Measurements from ENCODE around the gene PAXIP1. TPM values are rescaled to one million over a fixed set of nuclear protein-coding genes. Genes with fewer than 3 reads are reported as not detected.
"Not testable (repeated sequence)": the region's sequence is repeated elsewhere in the genome, so short reads cannot be mapped to it uniquely, and the experiment has no call there.

Gene PAXIP1
- total RNA-seq, 1 donor from 2014 or later, result 6.3 TPM

DNA sequence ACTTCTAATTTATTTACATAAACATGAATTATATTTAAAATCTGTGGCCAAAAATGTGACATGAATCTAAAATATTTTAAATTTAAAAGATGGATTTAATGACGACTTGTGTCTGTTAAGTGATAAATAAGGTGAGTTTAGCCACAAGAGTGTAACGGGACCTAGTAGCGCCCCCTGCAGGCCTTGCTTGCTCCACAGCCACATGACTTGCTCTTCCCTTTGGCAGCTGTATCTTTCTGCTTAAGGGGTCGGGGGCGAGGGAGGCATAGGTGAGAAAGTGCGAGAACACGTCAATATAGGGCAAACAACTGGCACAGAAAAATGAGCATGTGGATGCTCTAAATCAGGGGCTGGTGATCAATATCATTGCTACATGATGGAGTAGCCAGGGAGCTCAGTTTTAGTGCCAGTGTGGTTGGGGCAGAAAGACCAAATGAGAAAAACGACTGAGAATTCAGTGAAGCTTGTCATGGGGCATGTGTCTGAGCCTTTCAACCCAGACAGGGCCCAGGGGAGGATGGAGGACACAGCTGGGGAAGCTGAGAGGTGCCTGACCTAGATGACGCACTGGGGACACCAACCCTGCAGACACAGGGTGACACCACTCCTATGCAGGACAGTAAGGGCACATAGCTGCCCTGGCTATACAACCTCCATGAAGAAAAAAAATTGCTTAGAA is 49.8 kb downstream of the PAXIP1 start:
- DNase-seq (ENCODE audit: missing footprints) (no peak), ATAC-seq (no peak)
- intact Hi-C loops (cut with DNase I), result no loop called here

DNA sequence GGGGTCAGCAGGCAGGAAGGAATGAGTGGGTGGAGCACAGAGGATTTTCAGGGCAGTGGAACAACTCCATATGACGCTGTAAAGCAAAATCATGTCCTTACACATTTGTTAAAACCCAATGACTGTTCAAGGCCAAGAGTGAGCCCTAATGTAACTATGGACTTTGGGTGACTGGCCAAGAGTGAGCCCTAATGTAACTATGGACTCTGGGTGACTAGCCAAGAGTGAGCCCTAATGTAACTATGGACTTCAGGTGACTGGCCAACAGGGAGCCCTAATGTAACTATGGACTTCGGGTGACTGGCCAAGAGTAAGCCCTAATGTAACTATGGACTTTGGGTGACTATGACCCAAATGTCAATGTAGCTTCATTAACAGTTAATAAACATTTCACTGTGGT is 52.0 kb downstream of the PAXIP1 start:
- ATAC-seq (no peak), DNase-seq (ENCODE audit: missing footprints) (no peak)
- intact Hi-C loops (cut with DNase I), result no loop called here

DNA sequence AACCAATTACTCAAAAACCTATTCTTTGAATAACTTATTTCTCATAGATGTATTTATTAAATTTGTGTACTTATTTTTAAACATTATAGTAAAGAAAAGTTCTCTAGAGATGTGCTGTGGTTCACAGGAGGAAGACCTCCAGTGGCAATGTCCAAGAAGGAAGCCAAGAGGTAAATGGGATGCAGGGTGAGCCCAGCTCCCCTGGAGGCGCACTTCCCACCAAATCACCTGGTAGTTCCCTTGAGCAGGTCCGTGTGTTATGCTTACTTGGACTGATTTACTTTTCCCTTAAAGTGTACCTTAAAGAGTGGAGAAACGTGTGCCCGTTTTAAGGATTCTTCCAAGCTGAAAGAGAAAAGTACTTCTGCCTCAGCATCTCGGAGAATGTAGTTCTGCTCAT is 55.3 kb downstream of the PAXIP1 start:
- intact Hi-C loops (cut with DNase I), result no loop called here
- DNase-seq (ENCODE audit: missing footprints) (no peak), ATAC-seq (no peak)

DNA sequence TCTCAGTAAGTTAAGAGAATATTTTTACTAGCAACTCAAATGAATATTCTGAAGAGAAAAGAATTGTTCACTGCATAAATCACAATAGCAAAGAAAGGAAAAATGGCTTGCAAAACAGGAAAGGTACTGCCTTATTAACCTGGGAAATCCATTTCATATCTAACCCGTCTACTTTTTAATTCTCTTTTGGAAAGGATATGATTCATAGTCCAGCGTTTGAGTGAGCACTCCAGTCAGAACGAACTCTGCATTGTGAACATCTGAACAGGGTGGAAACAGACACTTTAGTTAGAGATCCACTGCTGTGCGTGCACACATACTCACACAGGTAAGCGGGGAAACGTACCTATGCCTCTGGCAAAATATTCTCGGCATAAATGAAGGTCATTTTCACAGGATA is 56.8 kb downstream of the PAXIP1 start:
- intact Hi-C loops (cut with DNase I), result no loop called here
- no peak for DNase-seq (ENCODE audit: missing footprints)
- no peak for ATAC-seq

DNA sequence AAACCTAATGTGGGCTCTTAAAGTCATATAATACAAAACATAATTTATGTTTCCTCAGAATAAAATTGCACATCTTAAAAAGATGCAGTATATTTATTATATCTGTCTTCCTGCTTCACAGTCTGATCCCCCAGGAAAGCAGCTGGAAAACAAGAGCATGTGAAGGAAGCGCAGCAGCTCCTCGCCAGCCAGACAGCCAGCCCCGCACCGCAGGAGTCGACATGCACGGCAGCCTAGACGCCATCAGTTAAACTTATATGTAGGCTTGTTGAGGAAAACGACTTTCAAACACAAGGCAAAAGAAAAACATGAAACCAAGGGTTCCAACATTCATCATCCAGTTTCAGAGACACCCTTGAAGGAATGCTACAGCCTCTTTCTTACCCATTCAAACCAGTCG is 59.0 kb downstream of the PAXIP1 start:
- no peak for ATAC-seq
- DNase-seq (ENCODE audit: missing footprints), result no peak
- intact Hi-C loops (cut with DNase I), result no loop called here

DNA sequence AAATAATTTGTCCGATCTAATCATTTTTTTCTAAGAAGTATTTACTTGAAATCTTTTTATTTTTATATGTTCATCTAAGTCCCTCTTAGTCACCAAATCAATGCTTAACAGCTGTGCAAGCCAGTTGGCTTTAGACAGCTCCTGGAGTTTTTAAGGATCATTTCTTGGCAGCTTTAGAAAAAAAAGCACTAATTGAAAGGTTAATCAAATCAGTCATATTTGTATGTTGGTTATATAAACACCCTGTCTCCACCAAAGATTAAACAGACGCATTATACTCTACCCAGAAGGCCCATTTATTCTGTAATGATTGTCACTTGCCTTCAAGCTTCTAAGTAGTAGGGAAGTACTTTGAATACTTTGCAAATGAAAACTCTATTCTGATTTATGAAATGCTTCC is 60.2 kb downstream of the PAXIP1 start:
- ATAC-seq, result no peak
- DNase-seq (ENCODE audit: missing footprints), result no peak
- intact Hi-C loops (cut with DNase I), result no loop called here

DNA sequence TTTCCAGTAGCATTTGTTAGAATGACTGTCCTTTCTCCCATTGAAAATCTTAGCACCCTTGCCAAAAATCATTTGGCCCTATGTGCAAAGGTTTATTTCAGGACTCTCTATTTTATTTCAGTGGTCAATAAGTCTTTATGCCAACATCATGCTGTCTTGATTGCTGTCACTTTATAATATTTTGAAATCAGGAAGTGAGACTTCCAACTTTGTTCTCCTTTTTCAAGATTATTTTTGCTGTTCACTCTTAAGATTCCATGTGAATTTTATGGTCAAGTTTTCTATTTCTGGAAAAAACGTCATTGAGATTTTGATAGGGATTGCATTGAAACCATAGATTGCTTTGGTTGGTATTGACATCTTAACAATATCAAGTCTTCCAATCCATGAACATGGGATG is 65.1 kb downstream of the PAXIP1 start:
- ATAC-seq (no peak), DNase-seq (ENCODE audit: missing footprints) (no peak)
- intact Hi-C loops (cut with DNase I), result no loop called here

DNA sequence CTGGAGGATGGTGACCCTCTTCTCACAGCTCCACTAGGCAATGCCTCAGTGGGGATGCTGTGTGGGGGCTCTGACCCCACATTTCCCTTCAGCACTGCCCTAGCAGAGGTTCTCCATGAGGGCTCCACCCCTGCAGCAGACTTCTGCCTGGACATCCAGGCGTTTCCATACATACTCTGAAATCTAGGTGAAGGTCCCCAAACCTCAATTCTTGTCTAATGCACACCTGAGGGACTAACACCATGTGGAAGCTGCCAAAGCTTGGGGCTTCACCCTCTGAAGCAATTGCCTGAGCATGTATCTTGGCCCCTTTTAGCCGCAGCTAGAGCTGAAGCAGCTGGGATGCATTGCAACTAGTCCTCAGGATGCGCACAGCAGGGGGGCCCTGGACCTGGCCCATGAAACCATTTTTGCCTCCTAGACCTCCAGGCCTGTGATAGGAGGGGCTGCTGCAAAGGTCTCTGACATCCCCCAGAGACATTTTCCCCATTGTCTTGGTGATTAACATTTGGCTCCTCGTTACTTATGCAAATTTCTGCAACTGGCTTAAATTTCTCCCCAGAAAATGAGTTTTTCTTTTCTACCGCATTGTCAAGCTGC is 68.5 kb downstream of the PAXIP1 start:
- ATAC-seq; DNase-seq (ENCODE audit: missing footprints); intact Hi-C loops (cut with DNase I): not testable (repeated sequence)

DNA sequence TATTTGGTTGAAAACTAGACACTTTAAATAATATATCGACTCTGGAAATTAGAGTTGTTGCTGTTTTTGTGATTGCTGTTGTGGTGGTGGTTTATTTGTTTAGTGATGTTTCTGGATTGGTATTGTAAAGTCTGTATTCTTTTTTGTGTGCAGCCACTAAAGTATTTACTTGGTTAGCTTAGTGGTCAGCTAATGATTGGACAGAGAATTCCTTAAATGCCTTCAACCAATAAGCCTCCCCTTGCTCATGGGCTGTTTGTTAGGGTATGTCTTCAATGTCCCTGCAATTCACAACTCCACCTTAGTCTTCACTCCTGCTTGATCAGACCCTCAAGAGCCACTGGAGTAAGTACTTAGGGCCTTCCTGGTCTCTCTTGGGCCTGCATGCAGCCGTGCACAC is 71.0 kb downstream of the PAXIP1 start:
- ATAC-seq (no peak), DNase-seq (ENCODE audit: missing footprints) (no peak)
- intact Hi-C loops (cut with DNase I), result no loop called here

DNA sequence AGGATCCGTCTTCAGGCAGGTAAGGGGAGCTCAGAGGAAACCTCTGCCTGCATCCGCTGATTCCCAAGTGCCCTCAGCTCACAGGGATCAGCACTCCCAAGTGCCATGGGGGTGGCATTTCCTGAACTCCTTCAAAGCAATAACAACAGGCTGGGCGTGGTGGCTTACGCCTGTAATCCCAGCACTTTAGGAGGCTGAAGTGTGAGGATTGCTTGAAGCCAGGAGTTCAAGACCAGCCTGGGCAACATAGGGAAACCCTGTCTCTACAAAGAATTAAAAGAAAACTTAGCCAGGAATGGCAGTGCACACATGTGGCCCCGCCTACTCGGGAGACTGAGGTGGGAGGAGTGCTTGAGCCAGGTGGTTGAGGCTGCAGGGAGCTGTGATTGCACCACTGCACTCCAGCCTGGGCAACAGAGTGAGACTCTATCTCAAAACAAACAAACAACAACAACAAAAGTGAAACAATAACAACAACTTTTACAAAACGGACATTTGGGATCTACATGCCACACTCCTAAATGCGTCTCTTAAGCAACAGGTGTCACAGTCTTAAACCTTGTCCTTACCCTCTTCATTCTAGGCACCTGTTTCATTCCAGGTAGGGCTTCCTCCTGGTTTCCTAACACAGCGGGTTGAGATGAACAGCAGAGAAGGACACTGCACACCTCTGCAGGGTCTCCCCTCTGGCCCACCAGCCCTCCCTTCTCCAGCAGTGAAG is 73.8 kb downstream of the PAXIP1 start:
- ATAC-seq, result no peak

DNA sequence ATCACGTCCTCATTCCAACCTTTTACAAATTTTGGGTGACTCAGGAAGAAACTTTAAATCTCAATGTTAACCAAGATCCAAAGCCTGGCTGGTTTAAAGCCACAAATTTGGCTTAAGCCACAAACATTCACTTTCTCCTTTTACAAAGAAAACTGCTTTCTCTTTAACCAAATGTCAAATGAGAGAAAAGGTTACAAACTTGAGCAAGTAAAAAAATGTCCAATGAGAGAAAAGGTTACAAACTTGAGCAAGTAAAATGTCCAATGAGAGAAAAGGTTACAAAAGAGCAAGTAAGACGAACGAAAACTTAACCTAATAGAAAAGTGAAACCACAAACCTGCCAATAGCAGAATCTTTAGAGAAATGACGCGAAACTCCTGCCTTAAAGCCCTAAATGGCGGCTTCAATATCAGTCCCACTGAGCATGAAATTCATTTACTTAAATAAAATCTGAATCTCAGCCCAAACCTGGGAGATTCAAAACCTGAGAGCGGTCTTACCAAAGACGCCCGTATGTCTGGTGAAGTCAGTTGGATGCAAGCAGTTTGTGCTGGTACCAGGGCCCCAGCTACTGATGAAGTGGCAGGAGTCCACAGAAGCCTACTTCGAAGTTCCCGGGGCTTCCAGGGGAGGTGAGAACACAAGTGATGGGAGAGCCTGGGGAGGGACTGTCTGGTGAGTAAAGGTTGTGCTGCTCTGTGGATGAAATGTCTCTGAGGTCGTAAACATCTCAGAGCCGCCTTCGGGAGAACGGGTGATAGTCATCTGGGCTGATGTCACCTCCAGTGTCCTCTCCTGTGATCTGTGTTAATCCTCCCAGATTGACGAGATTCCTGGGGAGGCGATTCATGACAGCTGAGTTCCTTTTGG is 74.6 kb downstream of the PAXIP1 start:
- ATAC-seq, result peak; percentile 73
- intact Hi-C loops (cut with DNase I), result loop anchor here (2.0 to 5.0 kb wide), 4 partner anchors 74 to 416 kb away; partner anchors contain the start of gene PAXIP1

More for the DNA sequence above, 73.8 kb downstream of the PAXIP1 start:
- DNase-seq (ENCODE audit: missing footprints), result no peak
- intact Hi-C loops (cut with DNase I), result loop anchor here (2.0 to 5.0 kb wide), 4 partner anchors 73 to 416 kb away; partner anchors contain the start of gene PAXIP1

DNA sequence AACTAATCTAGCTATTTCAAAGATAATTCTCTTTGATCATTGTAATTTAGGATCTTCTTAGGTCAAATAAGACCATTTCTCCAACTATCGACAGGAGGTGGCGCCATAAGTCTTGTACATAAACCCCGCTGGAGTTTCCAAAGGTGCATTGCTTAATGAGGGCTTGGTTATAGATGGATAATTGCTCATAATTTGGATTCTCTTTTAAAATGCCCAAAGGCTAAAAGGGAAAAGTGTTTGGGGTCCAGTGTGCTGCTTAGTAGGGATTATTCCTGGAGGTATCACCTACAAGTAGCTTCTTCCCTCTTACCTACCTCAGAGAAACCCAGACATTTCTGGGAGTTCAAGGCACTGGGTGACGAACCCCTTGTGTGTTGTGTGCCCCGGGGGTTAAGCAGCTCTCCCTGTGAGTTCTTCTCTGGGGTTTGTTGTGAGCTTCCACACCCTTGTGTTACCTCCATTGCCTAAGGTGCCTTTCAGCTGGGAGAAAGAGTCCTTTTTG is 75.2 kb downstream of the PAXIP1 start:
- peak; percentile 86 for ATAC-seq
- intact Hi-C loops (cut with DNase I), result loop anchor here (2.0 to 5.0 kb wide), 4 partner anchors 75 to 417 kb away; partner anchors contain the start of gene PAXIP1

More for the DNA sequence above, 74.6 kb downstream of the PAXIP1 start:
- no peak for DNase-seq (ENCODE audit: missing footprints)

DNA sequence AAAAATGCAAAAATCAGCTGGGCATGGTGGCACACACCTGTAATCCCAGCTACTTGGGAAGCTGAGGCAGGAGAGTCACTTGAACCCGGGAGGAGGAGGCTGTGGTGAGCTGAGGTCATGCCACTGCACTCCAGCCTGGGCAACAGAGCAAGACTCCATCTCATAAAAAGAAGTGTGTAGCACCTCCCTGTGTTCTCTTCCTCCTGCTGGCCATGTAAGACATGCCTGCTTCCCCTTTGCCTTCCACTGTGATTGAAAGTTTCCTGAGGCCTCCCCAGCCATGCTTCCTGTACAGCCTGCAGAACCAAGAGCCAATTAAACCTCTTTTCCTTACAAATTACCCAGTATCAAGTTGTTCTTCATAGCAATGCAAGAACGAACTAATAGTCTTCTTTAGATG is 80.5 kb downstream of the PAXIP1 start:
- ATAC-seq; DNase-seq (ENCODE audit: missing footprints); intact Hi-C loops (cut with DNase I): not testable (repeated sequence)

More for the DNA sequence above, 75.2 kb downstream of the PAXIP1 start:
- no peak for DNase-seq (ENCODE audit: missing footprints)

DNA sequence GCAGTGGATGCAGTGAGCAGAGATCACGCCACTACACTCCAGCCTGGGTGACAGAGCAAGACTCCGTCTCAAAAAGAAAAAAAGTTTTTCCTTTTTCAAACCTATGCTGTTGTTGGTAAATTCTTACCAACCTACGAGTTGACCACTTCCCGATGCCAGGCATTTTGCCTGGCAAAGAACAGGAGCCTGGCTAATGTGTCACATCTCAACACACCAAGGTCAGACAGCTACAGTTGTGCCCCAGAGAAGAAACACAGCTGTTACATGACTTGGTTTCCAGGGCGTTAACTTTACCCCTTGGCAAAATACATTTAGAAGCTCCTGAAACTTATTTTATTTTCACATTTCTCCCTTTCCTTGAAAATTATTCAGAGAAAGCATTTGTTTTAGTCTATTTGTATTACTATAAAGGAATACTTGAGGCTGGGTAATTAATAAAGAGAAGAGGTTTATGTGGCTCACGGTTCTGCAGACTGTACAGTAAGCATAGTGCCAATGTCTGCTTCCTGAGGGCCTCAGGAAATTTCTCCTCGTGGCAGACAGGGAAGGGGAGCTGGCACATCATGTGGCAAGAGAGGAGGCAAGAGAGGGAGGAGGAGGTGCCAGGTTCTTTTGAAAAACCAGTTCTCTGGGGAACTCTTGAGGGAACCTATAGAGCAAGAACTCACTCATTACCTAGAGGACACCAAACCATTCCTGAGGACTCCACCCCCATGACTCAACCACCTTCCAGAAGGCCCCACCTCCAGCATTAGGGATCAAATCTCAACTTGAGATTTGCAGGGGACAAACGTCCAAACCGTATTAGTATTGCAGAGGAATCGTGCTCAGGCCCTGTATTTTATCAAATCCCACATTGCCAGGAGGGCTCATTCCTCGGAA is 83.3 kb downstream of the PAXIP1 start:
- intact Hi-C loops (cut with DNase I), result no loop called here
- ATAC-seq, result no peak
- DNase-seq (ENCODE audit: missing footprints), result no peak

DNA sequence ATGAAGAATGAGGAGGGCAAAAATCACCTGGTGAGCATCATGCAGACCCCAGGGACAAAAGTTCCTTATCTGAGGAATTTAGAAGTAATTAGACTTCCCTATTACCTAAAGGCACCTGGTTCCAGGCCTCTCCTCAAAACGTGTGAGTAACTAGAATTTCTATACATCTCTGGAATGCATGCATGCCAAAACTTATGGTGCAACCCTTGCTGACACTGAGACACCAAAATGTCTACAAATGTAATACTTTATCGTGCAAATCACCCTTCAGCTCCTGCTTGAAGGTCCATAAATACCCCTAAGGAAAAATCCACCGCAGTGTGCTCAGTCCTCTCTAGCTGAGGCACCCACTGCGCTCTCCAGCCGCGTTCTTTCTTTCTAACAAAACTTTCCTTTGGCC is 84.2 kb downstream of the PAXIP1 start:
- DNase-seq (ENCODE audit: missing footprints) (no peak), ATAC-seq (no peak)
- intact Hi-C loops (cut with DNase I), result no loop called here

DNA sequence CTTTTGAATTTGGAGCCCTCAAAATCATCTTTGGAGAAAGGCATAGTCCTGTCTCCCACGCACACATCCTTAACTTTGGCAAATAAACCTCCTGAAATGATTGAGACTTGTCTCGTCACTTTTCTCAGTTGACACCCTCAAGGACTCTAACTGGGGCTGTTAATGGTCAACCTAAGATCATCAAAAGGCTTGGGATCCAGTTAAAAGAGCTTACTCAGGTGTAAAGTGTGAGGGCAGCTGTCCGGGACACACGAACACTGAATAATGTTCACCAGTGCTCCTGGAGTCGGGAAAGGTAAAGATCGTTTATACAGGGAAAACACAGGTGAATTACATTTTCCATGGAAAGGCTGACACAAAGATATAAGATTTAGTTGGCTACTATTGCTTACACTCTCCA is 84.7 kb downstream of the PAXIP1 start:
- ATAC-seq (no peak), DNase-seq (ENCODE audit: missing footprints) (no peak)
- intact Hi-C loops (cut with DNase I), result no loop called here

DNA sequence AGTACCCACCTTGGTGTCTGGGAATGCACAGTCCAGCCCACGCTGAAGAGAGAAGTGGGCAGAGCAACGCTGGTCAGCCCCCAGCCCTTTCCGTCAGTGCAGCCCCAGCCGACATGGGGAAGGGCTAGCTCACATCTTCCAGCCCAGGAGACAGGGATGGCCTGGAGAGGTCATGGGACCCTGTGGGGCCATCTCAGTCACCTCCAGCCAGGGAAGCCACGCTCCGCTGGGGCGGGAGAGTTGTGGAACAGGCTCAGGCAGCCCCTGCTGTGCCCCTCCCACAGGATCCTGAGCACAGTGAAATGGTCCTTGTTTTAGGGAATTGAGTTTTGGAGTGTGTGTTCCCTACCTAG is 85.1 kb downstream of the PAXIP1 start:
- no peak for DNase-seq (ENCODE audit: missing footprints)
- intact Hi-C loops (cut with DNase I), result no loop called here

More for the DNA sequence above, 85.1 kb downstream of the PAXIP1 start:
- no peak for ATAC-seq

Measured in Right ventricle myocardium inferior (tissue), 1 donor.